B cell (primary cell): Measurements from ENCODE around the gene COBL. TPM values are rescaled to one million over a fixed set of nuclear protein-coding genes. Genes with fewer than 3 reads are reported as not detected.

Experiments used
- ATAC-seq: fragments of 200-7000 bp; cut with Tn5 transposase; one replicate; pipeline ENCODE4 v1.10.0; 2021; ENCODE audit warnings: low read depth, mild to moderate bottlenecking, moderate number of reproducible peaks, moderate library complexity
- CTCF ChIA-PET: fragments of 350-600 bp; sonication (Branson Sonifier 250); formaldehyde crosslinking; loops from one replicate; lab custom pipeline; 2021; ENCODE audit warnings: antibody characterized with exemption, inconsistent platforms; lab: Charles Lee
- POLR2A ChIA-PET: fragments of 350-600 bp; sonication (Branson Sonifier 250); formaldehyde crosslinking; loops from one replicate; lab custom pipeline; 2021; ENCODE audit warnings: antibody characterized with exemption; lab: Charles Lee
- DNase-seq: peaks from one replicate; pipeline ENCODE4 v3.0.0; 2013
- H2AFZ ChIP-seq: 2 replicates; pipeline ENCODE4 v1.6.1; 2012; ENCODE audit warnings: mild to moderate bottlenecking, low read depth, low read length; ENCODE audit not compliant: insufficient read depth, poor library complexity, severe bottlenecking
- H3K27ac ChIP-seq, 2 donors: 1 replicate in 1 of 2; 2 replicates in 1 of 2; pipeline ENCODE4 v1.5.1; 2012 to 2013; ENCODE audit warnings: low read length in 2 of 2, mild to moderate bottlenecking in 2 of 2, moderate library complexity in 1 of 2
- H3K27me3 ChIP-seq, 4 experiments: fragments of 200-600 bp in 1 of 4; sonication (generic) in 1 of 4; replicated peaks in 1 of 4; 1 replicate in 2 of 4; 2 replicates in 2 of 4; pipeline versions ENCODE4 v1.6.1 to v1.7.0; 2013 to 2016; ENCODE audit warnings: low read length in 3 of 4, mild to moderate bottlenecking in 2 of 4, mixed read lengths in 1 of 4, moderate library complexity in 1 of 4; ENCODE audit not compliant: insufficient read depth in 4 of 4, control insufficient read depth in 3 of 4; ENCODE audit errors: control extremely low read depth in 1 of 4
- H3K36me3 ChIP-seq, 2 experiments: replicated peaks in 1 of 2; 1 replicate in 1 of 2; 2 replicates in 1 of 2; pipeline versions ENCODE4 v1.6.1 to v1.7.1; 2013; ENCODE audit warnings: low read length in 1 of 2; ENCODE audit not compliant: insufficient read depth in 2 of 2, control insufficient read depth in 1 of 2; ENCODE audit errors: control extremely low read depth in 1 of 2, extremely low read depth in 1 of 2
- H3K4me1 ChIP-seq, 2 donors: fragments of 200-600 bp in 1 of 2; sonication (generic) in 1 of 2; 1 replicate in 1 of 2; 2 replicates in 1 of 2; pipeline versions ENCODE4 v1.5.1 to v1.6.1; 2013 to 2017; ENCODE audit warnings: low read length in 2 of 2; ENCODE audit not compliant: control insufficient read depth in 2 of 2, insufficient read depth in 2 of 2
- H3K4me2 ChIP-seq: replicated peaks from 2 replicates; pipeline ENCODE3; 2012; ENCODE audit warnings: mild to moderate bottlenecking, low read depth, low read length; ENCODE audit not compliant: poor library complexity, severe bottlenecking
- H3K4me3 ChIP-seq, 5 experiments: fragments of 200-600 bp in 1 of 5; sonication (generic) in 1 of 5; 1 replicate in 3 of 5; 2 replicates in 2 of 5; pipeline versions ENCODE4 v1.5.1 to v1.7.0; 2011 to 2016; ENCODE audit warnings: low read length in 4 of 5, mild to moderate bottlenecking in 4 of 5, low read depth in 2 of 5, control low read depth in 1 of 5, moderate library complexity in 1 of 5; ENCODE audit not compliant: insufficient read depth in 1 of 5; ENCODE audit errors: control extremely low read depth in 1 of 5, extremely low read depth in 1 of 5
- H3K79me2 ChIP-seq: fragments of 200-600 bp; sonication (generic); one replicate; pipeline ENCODE4 v1.6.0; 2016; ENCODE audit warnings: low read length; ENCODE audit not compliant: control insufficient read depth, insufficient read depth
- H3K9ac ChIP-seq: fragments of 200-600 bp; sonication (generic); 2 replicates; pipeline ENCODE4 v1.6.1; 2017; ENCODE audit warnings: mild to moderate bottlenecking, low read length, moderate library complexity
- H3K9me3 ChIP-seq, 3 donors: one replicate each; pipeline versions ENCODE4 v1.6.1 to v1.7.1; 2013; ENCODE audit warnings: low read length in 2 of 3; ENCODE audit not compliant: control insufficient read depth in 2 of 3, insufficient read depth in 1 of 3; ENCODE audit errors: control extremely low read depth in 1 of 3
- H4K20me1 ChIP-seq: 2 replicates; pipeline ENCODE4 v1.6.0; 2012; ENCODE audit warnings: mild to moderate bottlenecking, low read length; ENCODE audit not compliant: insufficient read depth, control insufficient read depth, poor library complexity, severe bottlenecking
- H3K27ac Mint-ChIP-seq: one replicate; pipeline ENCODE4 v1.8.0; 2021; ENCODE audit warnings: mixed read lengths
- H3K27me3 Mint-ChIP-seq: one replicate; pipeline ENCODE4 v1.8.0; 2021; ENCODE audit warnings: mixed read lengths
- H3K4me1 Mint-ChIP-seq: one replicate; pipeline ENCODE4 v1.8.0; 2021; ENCODE audit warnings: mixed read lengths
- H3K4me3 Mint-ChIP-seq: one replicate; pipeline ENCODE4 v1.8.0; 2021; ENCODE audit warnings: mixed read lengths
- H3K9me3 Mint-ChIP-seq: one replicate; pipeline ENCODE4 v1.8.0; 2022; ENCODE audit warnings: mixed read lengths; ENCODE audit not compliant: insufficient read depth
- CTCF ChIP-seq: fragments of 200-600 bp; IDR thresholded peaks from one replicate; pipeline ENCODE4 v1.8.0; 2022; ENCODE audit warnings: antibody characterized with exemption, mild to moderate bottlenecking
- EZH2 ChIP-seq: IDR thresholded peaks from 2 replicates; pipeline ENCODE4 v1.6.1; 2012; ENCODE audit warnings: borderline replicate concordance, low read depth, mild to moderate bottlenecking, moderate library complexity, low read length; ENCODE audit not compliant: insufficient read depth, poor library complexity, severe bottlenecking
- WGBS: methylation state at CpG from one replicate; pipeline ENCODE4 v1.1.5; 2013; ENCODE audit warnings: missing lambda C conversion rate; ENCODE audit not compliant: insufficient coverage; 5-methylcytosine and 5-hydroxymethylcytosine counted together
- intact Hi-C: fragments of 100-400 bp; cut with micrococcal nuclease; formaldehyde crosslinking; loops from one replicate; pipeline ENCODE4 v1.10.0; 2022
- polyA plus RNA-seq: library from polyadenylated mRNA; depleted of rRNA; stranded (reverse); fragments of >200 nt; gene quantifications from 2 replicates; pipeline ENCODE4 v1.2.3, GENCODE V29; 2012
- total RNA-seq, 2 donors: library from RNA; stranded (reverse); fragments of 120-200 nt in 1 of 2; gene quantifications; 1 replicate in 1 of 2; 2 replicates in 1 of 2; pipeline versions ENCODE4 v1.2.3 to v1.2.4, GENCODE V29; 2013 to 2022

The COBL gene
- total and polyA plus RNA-seq, 2 donors (not counting 1 experiment from before 2014, with no cell fraction given), result not detected

GRCh38 chr7:51223505-51223904, 93.1 kb downstream of the COBL start:
- Mint-ChIP-seq H3K27ac (no peak overlapping the region), H3K4me3 (no peak overlapping the region), H3K4me1 (no peaks in the 10 kb centered on the region), H3K27me3 (no peaks in the 10 kb centered on the region), H3K9me3 (no peaks in the 10 kb centered on the region)
- H3K9ac ChIP-seq, result no peak overlapping the region
- intact Hi-C loops, result no loop called here
- H3K27ac ChIP-seq, result no peak overlapping the region
- ChIA-PET CTCF (no interaction called here), POLR2A (no interaction called here)
- no peak for ATAC-seq
- no peak for DNase-seq
- TF ChIP-seq EZH2 (no peak), CTCF (no peak)
- no peaks in the 10 kb centered on the region for H4K20me1 ChIP-seq
- H3K79me2 ChIP-seq, result no peaks in the 10 kb centered on the region
- H3K4me1 ChIP-seq, result no peaks in the 10 kb centered on the region
- no peaks in the 10 kb centered on the region for H3K9me3 ChIP-seq
- H2AFZ ChIP-seq, result no peak overlapping the region
- H3K4me2 ChIP-seq, result no peak overlapping the region
- WGBS, result 74% methylated on average over 2 of the region's 2 CpGs
- H3K36me3 ChIP-seq, result no peaks in the 10 kb centered on the region
- H3K27me3 ChIP-seq, result no peaks in the 10 kb centered on the region
- no peak overlapping the region for H3K4me3 ChIP-seq

- no peaks in the 10 kb centered on the region for H3K36me3 ChIP-seq
- H3K9ac ChIP-seq, result no peak overlapping the region
- ChIA-PET CTCF (no interaction called here), POLR2A (no interaction called here)
- H3K9me3 ChIP-seq, result no peaks in the 10 kb centered on the region
- DNase-seq (no peak), ATAC-seq (no peak)
- TF ChIP-seq CTCF (no peak), EZH2 (no peak)
- H2AFZ ChIP-seq, result no peak overlapping the region
- Mint-ChIP-seq H3K4me3 (no peak overlapping the region), H3K27ac (no peak overlapping the region), H3K27me3 (no peaks in the 10 kb centered on the region), H3K4me1 (no peaks in the 10 kb centered on the region), H3K9me3 (no peaks in the 10 kb centered on the region)
- H3K4me2 ChIP-seq, result no peak overlapping the region
- intact Hi-C loops, result no loop called here
- H3K4me3 ChIP-seq, result no peak overlapping the region
- no peaks in the 10 kb centered on the region for H3K79me2 ChIP-seq
- no peaks in the 10 kb centered on the region for H3K4me1 ChIP-seq
- no peaks in the 10 kb centered on the region for H3K27me3 ChIP-seq
- H3K27ac ChIP-seq, result no peak overlapping the region
- 84% methylated on average over 7 of the region's 10 CpGs for WGBS
- H4K20me1 ChIP-seq, result no peaks in the 10 kb centered on the region
Observed at GRCh38 chr7:51222916-51223315, 93.7 kb downstream of the COBL start.
